ENCODE results near the gene BMERB1.

The BMERB1 gene

DNA sequence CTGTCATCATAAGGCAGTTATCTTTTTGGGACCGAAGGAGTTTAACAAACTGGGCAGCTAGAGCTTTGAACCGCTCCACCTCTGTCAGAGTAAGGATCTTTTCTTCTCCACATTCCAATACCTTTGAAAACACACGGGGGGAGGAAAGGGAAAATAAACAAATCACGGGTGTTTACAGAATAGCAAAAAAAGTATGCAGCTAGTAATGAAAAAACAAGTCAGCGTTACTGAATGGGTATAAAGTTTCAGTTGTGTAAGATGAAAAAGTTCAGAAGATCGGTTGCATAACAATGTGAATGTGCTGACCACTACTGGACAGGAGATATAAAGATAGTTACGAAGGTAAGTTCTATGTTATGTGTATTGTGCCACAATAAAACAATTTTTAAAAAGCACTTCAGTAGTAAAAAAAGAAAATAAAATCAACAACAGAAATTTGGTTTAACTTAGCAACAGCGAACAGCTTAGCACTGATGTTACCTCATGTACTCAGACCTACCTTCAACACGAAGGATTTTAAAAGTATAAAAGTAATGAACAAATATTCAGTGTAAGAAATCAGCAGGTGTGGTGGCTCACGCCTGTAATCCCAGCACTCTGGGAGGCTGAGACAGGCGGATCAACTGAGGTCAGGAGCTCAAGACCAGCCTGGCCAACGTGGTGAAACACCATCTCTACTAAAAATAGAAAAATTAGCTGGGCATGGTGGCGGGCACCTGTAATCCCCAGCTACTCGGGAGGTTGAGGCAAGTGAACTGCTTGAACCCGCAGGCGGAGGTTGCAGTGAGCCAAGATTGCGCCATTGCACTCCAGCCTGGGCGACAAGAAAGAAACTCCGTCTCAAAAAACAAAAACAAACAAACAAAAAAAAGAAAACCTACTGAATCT is 174.3 kb downstream of the BMERB1 start:
- no peak for DNase-seq (ENCODE audit: low spot score)

DNA sequence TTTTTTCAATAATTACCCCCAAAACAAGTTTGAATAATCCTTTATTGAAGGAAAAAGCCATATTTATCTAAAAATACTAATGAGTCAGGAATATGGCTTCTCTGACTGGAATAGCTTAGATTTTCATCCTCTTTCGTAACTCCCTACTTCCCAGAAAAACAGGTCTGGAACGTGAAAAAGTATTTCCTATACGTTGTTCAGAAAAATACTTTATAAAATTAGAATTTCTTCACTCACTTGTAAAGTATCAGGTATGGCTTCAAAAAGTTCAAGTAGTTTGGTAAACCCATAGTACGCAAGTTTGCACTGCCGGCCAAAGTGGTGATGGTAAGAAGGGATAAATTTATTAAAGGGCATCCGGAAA is 174.9 kb downstream of the BMERB1 start:
- no peak for DNase-seq (ENCODE audit: low spot score)

DNA sequence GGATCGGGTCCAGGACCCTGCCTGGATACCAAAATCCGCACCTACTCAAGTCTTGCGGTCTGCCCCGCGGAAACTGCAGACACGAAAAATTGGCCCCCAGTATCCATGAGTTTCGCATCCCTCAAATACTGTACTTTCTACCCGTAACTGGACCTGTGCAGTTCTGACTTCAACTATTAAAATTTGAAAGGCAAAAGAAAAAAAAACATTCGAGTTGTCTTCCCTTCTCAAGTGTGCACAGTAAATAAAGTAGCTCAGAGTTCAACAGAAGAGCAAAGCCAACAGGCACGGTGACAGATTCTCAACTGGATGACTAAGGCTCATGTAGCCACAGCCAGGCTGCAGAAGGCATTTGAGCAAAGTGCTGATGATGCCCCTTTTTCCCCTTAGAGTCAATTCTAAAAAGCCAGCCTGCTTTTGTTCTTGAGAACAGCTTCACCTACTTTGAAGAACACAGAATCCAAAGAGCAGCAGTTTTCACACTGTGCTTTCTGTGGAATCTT is 176.0 kb downstream of the BMERB1 start:
- no peak for DNase-seq (ENCODE audit: low spot score)

DNA sequence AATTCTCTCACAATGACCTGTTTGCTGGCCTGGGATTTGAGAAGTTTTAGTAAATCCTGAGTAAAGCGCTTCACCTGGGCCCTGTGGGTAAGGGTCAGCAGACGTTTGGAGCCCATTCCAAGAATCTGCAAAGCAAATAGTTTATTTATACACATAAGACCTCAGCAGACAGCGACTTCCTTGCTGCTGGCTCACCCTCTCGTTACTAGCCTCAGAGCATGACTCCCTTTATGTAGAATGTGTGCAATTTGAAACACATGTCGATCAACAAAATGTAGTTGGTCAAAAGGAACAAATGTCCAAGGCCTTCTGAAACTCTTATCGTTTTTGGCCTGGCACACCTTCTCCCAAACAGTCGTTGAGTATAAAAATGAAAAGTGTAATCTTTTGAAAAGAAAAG is 177.2 kb downstream of the BMERB1 start:
- DNase-seq (ENCODE audit: low spot score), result no peak

DNA sequence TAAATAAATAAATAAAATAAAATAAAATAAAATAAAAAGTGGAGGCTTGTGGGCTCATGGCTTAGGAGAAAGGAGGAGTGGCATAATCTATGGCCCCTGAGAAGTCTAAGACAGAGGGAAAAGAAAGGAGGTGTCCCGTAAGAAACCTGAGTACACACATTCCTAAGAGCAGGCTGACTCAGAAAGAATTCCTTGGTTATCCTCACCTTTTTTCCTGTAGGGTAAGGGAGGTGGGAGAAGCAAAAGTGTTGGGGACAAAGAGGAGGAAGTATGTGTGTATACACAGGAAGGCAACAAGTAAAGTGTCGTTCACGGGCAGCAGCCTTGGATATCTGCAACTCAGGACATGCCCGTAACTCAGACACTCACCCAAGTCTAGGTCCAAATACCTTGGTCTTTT is 179.3 kb downstream of the BMERB1 start:
- no peak for DNase-seq (ENCODE audit: low spot score)

DNA sequence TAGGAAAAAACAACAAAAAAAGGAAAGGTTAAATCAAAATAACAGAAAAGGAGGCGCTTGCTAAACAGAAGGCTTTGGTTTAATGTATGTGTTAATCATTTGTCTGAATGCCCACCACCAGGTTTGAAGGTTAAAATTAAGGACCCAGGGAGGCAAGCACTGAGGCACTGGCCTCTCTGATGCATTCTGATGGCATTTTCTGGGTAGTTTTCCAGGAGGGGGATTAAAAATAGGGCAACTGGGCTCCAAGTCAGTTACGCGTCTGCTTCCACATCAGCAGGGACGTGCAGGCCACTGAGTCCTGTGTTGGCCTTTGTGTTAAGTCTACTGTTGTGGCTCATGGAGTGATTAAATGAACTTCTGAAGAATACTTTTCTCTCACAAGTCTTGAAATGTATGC is 181.6 kb downstream of the BMERB1 start:
- DNase-seq (ENCODE audit: low spot score), result no peak

DNA sequence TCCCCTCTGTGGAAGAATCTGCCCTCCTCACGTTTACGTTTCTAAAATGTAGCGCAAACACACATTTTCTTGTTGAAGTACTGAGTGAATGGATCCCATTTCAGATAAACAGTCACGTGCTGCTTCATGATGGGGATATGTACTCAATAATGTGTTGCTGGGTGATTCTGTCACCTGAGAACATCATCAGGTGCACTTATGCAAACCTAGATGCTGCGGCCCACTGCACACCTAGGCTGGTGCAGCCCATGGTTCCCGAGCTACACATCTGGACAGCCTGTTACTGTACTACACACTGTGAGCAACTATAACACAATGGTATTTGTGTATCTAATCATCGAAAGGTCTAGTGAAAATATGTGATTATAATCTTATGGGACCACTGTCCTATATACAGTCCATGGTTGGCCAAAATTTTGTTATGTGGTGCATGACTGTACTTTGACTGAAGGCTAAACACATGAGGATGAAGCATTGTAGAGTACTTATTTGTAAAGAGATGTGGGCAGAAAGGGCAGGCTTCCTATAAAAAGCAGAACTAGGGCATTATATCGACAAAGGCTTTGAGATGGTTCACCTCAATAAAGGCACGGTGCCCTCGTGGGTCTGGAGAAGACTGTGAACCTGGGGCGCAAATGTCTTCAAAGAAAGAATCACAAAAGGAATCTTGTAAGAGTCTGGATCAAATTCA is 182.2 kb downstream of the BMERB1 start:
- no peak for DNase-seq (ENCODE audit: low spot score)

DNA sequence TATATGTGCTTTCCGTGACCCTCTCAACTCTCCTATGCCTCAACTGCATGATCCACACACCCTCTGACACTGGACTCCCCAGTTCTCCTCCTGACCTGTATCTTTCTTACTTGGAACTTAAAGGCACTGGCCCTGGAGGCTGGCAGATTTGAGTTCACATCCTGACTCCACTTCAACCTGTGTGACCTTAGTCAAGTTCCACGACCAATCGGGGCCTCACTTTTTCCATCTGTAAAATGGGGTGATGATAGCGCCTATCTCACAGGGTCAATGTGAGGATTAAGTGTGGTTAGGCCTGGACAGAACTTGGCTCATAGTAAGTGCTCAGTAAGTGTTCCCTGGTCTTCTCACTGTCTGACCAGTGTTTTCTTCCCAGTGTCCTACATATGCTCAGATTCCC is 183.5 kb downstream of the BMERB1 start:
- DNase-seq (ENCODE audit: low spot score), result no peak

DNA sequence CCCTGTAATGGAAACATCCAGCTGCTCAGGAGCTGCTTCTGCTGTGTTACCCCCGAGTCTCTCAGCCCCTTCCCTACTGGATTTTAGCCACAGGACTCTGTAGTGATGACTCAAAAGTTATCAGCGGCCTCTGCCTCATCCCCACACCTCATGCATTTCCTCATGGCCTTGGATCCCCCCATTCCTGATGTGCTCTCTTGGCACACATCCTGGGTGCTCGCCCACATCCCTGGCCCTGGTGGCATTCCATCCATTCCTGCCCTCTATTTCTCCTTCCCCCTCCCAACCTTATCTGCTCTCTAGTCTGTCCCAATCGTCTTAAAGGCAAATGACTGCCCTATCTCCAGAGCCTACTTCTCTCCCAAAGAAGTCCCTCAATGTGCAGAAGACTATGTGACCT is 184.0 kb downstream of the BMERB1 start:
- no peak for DNase-seq (ENCODE audit: low spot score)

DNA sequence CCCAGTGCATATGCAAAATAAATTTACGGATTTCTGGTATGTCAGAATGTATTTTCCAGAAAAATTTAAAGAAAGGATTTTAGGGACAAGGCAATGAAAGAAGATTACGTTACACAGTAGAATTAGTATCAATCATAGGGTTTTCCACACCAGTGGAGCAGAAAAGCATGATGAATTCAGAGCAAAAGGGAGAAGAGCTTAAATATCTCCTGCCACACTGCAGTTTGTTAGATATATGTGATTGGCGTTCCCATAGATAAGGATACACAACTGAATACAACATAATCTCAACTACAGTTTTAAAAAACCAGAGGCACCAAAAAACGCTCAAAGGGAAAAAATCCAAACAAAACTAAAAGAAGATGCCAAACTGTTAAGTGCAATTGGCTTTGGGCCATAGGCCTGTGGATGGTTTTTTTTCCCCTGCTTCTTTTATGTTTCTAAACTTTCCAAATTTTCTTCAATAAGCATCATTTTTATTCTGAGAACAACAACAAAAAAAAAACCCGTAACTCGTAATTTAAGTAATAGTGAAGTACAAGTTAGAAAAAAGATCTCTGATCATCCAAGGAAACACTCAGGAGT is 186.3 kb downstream of the BMERB1 start:
- DNase-seq (ENCODE audit: low spot score), result no peak

DNA sequence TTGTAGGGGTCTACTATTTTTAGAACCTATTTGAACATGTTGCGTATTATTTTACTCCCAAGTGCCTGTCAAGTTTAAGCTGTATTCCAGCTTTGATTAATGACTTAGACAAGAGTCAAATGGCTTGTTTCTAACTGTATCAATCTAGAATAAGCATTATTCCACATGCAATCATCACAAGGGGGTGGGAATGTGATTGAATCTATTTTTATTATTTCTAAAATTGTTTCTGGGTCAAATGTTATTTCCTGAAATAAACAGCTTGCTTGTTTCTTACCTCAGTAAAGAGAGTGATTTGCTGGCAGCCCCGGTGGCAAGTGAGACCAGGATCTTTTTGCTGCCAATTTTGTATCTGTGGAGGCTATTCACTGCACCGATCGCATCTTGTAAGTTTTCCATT is 187.1 kb downstream of the BMERB1 start:
- no peak for DNase-seq (ENCODE audit: low spot score)

DNA sequence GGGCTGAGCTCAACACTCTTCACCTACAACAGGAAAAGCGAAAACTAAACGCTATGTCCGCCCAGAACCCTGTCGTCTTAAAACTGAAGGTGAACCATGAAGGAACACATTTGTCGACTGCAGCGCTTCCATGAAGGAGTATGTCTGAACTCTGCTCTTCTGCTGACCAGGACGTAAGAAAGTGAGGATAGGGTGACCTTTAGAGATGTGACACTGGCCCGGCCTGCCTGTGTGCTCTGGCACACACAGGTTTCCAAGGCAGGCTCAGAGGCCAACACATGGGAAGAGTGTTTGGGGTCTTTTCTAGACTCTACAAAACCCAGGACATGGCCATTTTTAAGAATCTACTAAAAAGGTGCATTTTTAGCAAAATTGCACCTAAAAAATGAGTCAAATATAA is 187.5 kb downstream of the BMERB1 start:
- no peak for DNase-seq (ENCODE audit: low spot score)

DNA sequence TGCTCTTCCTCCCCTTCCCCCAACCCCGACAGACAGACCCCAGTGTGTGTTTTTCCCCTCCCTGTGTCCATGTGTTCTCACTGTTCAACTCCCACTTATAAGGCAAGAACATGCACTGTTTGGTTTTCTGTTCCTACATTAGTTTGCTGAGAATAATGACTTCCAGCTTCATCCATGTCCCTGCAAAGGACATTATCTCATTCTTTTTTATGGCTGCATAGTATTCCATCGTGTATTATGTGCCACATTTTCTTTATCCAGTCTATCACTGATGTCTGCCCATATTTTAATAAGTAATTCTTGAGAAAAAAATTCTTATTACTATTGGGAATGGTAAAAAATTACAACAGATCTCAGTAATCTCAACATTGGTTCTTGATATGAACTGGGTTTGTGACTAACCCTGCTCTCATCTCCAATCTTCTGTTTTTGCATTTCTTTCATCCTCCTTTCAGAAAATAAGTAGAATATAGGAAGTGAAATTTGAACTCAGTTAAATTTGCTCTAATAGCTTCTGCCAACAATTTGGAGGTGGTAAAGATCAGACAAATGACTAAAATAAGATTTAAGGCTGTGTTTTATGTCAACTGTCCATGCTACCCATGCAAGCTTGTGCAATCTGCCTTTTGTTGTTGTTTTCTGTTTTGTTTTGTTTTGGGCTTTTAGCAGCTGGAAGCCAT is 197.5 kb downstream of the BMERB1 start:
- no peak for DNase-seq (ENCODE audit: low spot score)

DNA sequence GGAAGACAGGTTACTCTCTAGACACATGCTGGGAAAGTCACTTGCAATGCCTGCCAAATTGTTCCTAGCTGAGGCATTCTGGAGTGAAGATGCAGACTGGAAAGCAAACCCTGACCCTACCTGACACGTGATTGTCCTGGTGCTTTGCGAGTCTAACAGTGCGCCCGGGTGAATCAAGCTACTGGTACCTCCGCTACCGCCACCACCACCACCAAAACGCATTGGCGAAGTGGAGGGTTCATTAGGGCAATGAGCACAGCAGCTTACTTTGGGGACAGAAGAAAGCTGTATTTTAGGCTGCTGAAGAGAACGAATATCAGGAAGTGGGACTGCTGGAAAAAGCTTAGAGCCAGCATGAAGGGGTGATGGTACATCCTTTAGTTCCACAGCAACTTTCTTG is 201.5 kb downstream of the BMERB1 start:
- no peak for DNase-seq (ENCODE audit: low spot score)

DNA sequence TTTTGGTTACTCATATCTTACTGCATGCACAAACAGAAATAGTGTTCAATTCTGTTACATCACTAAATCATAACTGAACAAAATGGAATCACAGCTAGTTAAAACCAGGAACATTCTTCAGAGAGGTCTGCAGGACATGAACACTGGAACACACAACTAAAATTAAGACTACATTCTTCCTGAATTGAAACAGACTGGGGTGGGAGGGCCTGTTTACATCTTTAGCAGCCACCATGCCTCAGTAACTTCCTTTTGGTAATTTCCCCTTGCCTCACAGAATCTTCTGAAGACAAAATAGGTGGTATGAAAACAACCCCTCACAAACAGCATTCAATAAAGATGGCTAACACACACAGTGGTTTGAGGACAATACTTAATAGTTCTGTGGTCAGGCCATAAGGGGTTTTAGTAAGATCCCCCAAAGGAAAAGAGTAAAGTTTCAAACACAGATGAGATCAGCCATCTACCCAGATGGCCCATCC is 202.0 kb downstream of the BMERB1 start:
- no peak for DNase-seq (ENCODE audit: low spot score)

All from SK-N-DZ (cell line).